Natural killer cell (primary cell): ENCODE data around the gene SLC7A6. TPM values are rescaled to one million over a fixed set of nuclear protein-coding genes. Genes with fewer than 3 reads are reported as not detected.

Experiments
- ATAC-seq, 3 donors: fragments of 150-1000 bp in 2 of 3; fragments of 200-7000 bp in 1 of 3; cut with Tn5 transposase; 1 replicate in 1 of 3; 2 replicates in 2 of 3; pipeline ENCODE4 v1.10.0; 2021; ENCODE audit warnings: mild to moderate bottlenecking in 2 of 3, moderate library complexity in 2 of 3
- DNase-seq, 2 donors: peaks; one replicate each; pipeline versions ENCODE4 v3.0.0 to v3.0.0-alpha.2; 2013 to 2021; ENCODE audit warnings: mixed read lengths in 1 of 2
- H3K27ac ChIP-seq: one replicate; pipeline ENCODE4 v1.5.1; 2013; ENCODE audit warnings: mild to moderate bottlenecking, low read length
- H3K27me3 ChIP-seq: one replicate; pipeline ENCODE4 v1.6.1; 2013; ENCODE audit warnings: low read length; ENCODE audit not compliant: control insufficient read depth, insufficient read depth
- H3K36me3 ChIP-seq: one replicate; pipeline ENCODE4 v1.6.1; 2013; ENCODE audit warnings: low read length; ENCODE audit not compliant: control insufficient read depth, insufficient read depth
- H3K4me1 ChIP-seq: one replicate; pipeline ENCODE4 v1.6.1; 2013; ENCODE audit warnings: low read length; ENCODE audit not compliant: control insufficient read depth, insufficient read depth
- H3K4me3 ChIP-seq: one replicate; pipeline ENCODE4 v1.5.1; 2013; ENCODE audit warnings: low read length
- H3K9me3 ChIP-seq: one replicate; pipeline ENCODE4 v1.6.1; 2013; ENCODE audit warnings: low read length; ENCODE audit not compliant: control insufficient read depth, insufficient read depth
- H3K27ac Mint-ChIP-seq, 2 donors: one replicate each; pipeline ENCODE4 v1.8.0; 2022; ENCODE audit warnings: mild to moderate bottlenecking in 2 of 2, mixed read lengths in 2 of 2, moderate library complexity in 1 of 2
- H3K27me3 Mint-ChIP-seq, 2 donors: one replicate each; pipeline ENCODE4 v1.8.0; 2022; ENCODE audit warnings: low read depth in 2 of 2, mixed read lengths in 2 of 2
- H3K36me3 Mint-ChIP-seq: one replicate; pipeline ENCODE4 v1.8.0; 2022; ENCODE audit warnings: mixed read lengths
- H3K4me1 Mint-ChIP-seq, 2 donors: one replicate each; pipeline ENCODE4 v1.8.0; 2022; ENCODE audit warnings: mixed read lengths in 2 of 2
- H3K4me3 Mint-ChIP-seq: one replicate; pipeline ENCODE4 v1.8.0; 2022; ENCODE audit warnings: mild to moderate bottlenecking, moderate library complexity, mixed read lengths
- H3K9me3 Mint-ChIP-seq, 2 donors: one replicate each; pipeline ENCODE4 v1.8.0; 2022; ENCODE audit warnings: mixed read lengths in 2 of 2
- WGBS: methylation state at CpG from one replicate; pipeline ENCODE4 v1.1.7; 2013; ENCODE audit warnings: missing lambda C conversion rate; ENCODE audit not compliant: insufficient coverage; 5-methylcytosine and 5-hydroxymethylcytosine counted together
- intact Hi-C: fragments of 100-400 bp; cut with micrococcal nuclease; formaldehyde crosslinking; loops from one replicate; pipeline ENCODE4 v1.14.2; 2022
- total RNA-seq, 4 donors: library from RNA; stranded (reverse); fragments of 120-200 nt in 1 of 4; gene quantifications; one replicate each; pipeline versions ENCODE4 v1.2.3 to v1.2.4, GENCODE V29; 2013 to 2022
- TF ChIP-seq, protein P1 (sequence below): fragments of 200-600 bp; IDR thresholded peaks from one replicate; pipeline ENCODE4 v1.8.0; 2022; ENCODE audit warnings: antibody characterized with exemption

Gene SLC7A6
- total RNA-seq, 3 donors from 2014 or later (not counting 1 experiment from before 2014, with no cell fraction given), result 46.6 to 84.9 (median 69.6) TPM

- no peaks in the 10 kb centered on the region for H3K9me3 Mint-ChIP-seq
- Histone ChIP-seq H3K36me3 (peaks cover 65% of the 10 kb centered on the region), H3K27me3 (no peaks in the 10 kb centered on the region), H3K27ac (no peak overlapping the region), H3K4me3 (no peak overlapping the region), H3K9me3 (no peaks in the 10 kb centered on the region), H3K4me1 (no peaks in the 10 kb centered on the region)
- H3K36me3 Mint-ChIP-seq, result peaks cover 7% of the 10 kb centered on the region
- H3K27ac Mint-ChIP-seq, result no peak overlapping the region
- H3K4me1 Mint-ChIP-seq, result peaks cover 0 to 7% of the 10 kb centered on the region in 2 donors
- H3K27me3 Mint-ChIP-seq, result no peaks in the 10 kb centered on the region
- no peak for ATAC-seq
- no peak for DNase-seq
- intact Hi-C loops, result no loop called here
- TF ChIP-seq, protein P1, sequence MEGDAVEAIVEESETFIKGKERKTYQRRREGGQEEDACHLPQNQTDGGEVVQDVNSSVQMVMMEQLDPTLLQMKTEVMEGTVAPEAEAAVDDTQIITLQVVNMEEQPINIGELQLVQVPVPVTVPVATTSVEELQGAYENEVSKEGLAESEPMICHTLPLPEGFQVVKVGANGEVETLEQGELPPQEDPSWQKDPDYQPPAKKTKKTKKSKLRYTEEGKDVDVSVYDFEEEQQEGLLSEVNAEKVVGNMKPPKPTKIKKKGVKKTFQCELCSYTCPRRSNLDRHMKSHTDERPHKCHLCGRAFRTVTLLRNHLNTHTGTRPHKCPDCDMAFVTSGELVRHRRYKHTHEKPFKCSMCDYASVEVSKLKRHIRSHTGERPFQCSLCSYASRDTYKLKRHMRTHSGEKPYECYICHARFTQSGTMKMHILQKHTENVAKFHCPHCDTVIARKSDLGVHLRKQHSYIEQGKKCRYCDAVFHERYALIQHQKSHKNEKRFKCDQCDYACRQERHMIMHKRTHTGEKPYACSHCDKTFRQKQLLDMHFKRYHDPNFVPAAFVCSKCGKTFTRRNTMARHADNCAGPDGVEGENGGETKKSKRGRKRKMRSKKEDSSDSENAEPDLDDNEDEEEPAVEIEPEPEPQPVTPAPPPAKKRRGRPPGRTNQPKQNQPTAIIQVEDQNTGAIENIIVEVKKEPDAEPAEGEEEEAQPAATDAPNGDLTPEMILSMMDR, result no peak
- 98% methylated on average over 11 of the region's 11 CpGs for WGBS
- H3K4me3 Mint-ChIP-seq, result no peak overlapping the region
Measured at GRCh38 chr16:68344252-68344651, 79.9 kb downstream of the SLC7A6 start.

DNA sequence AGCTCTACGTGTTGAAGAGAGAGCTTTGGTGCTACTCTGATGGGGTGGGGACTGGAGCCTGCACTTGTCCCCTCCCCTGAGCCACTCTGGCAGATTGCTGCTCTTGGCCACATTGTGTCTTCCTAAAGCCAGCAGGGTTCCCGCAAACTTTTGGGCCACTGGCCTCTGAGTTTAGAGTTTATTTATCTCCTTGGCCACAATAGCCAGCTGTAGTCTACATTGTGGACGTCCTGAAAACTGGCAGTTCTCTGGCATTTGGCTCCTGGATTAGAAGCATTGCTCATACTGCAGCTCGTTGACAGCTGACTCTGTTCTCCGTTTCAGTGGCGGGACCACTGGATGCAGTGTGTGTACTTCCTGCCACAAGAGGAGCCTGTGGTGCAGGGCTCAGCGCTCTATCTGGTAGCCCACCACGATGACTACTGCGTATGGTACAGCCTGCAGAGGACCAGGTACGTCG is 81.1 kb downstream of the SLC7A6 start:
- no peak for DNase-seq
- H3K4me1 ChIP-seq, result no peaks in the 10 kb centered on the region
- H3K27me3 ChIP-seq, result no peaks in the 10 kb centered on the region
- TF ChIP-seq, protein P1, result no peak
- H3K36me3 Mint-ChIP-seq, result peaks cover 6% of the 10 kb centered on the region
- H3K4me1 Mint-ChIP-seq, result peaks cover 0 to 7% of the 10 kb centered on the region in 2 donors
- H3K9me3 ChIP-seq, result no peaks in the 10 kb centered on the region
- intact Hi-C loops, result no loop called here
- no peaks in the 10 kb centered on the region for H3K9me3 Mint-ChIP-seq
- no peak overlapping the region for H3K4me3 ChIP-seq
- no peaks in the 10 kb centered on the region for H3K27me3 Mint-ChIP-seq
- no peak overlapping the region for H3K27ac ChIP-seq
- H3K4me3 Mint-ChIP-seq, result no peak overlapping the region
- H3K27ac Mint-ChIP-seq, result no peak overlapping the region
- no peak for ATAC-seq
- WGBS, result 60% methylated on average over 11 of the region's 11 CpGs
- H3K36me3 ChIP-seq, result peaks cover 65% of the 10 kb centered on the region

DNA sequence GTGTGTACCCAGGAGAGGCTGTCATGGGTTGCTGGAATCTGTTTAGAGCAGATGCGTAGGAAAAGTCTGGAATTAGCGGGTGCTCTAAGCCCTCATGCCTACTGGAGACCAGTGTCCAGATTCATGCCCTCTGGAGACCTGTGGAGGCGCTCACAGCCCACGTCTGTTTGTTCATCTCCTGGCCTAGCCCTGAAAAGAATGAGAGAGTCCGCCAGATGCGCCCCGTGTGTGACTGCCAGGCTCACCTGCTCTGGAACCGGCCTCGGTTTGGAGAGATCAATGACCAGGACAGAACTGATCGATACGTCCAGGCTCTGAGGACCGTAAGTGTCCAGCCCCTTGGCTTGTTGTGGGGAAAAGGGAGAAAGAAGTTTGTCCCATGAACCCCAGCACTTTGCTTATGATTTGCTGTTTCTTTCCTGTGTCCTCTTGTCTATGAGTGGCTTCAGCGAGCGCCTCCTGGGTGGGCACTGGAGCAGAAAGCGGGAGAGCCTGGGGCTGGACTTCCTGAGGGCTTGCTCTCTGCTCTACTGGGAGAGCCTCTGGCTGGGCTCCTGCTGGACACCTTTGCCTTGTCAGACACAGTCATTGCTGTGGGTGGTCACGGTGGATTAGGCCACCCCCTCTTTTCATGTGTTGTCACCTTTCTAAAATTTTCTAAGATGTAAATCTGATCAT is 81.8 kb downstream of the SLC7A6 start:
- Mint-ChIP-seq H3K36me3 (no peaks in the 10 kb centered on the region), H3K27ac (no peak overlapping the region), H3K4me3 (no peak overlapping the region), H3K9me3 (no peaks in the 10 kb centered on the region), H3K27me3 (no peaks in the 10 kb centered on the region), H3K4me1 (peaks cover 0 to 7% of the 10 kb centered on the region in 2 donors)
- Histone ChIP-seq H3K4me1 (no peaks in the 10 kb centered on the region), H3K4me3 (no peak overlapping the region), H3K27me3 (no peaks in the 10 kb centered on the region), H3K27ac (no peak overlapping the region), H3K36me3 (peaks cover 66% of the 10 kb centered on the region), H3K9me3 (no peaks in the 10 kb centered on the region)
- TF ChIP-seq, protein P1, result no peak
- WGBS, result 98% methylated on average over 16 of the region's 16 CpGs
- intact Hi-C loops, result no loop called here
- no peak for DNase-seq
- ATAC-seq, result no peak
